A549 (cell line): ENCODE measurements around the gene HELT. TPM values are rescaled to one million over a fixed set of nuclear protein-coding genes. Genes with fewer than 3 reads are reported as not detected.

ENCODE experiments used
- ATAC-seq, 2 experiments: fragments of 200-7000 bp in 1 of 2; fragments of >200 bp in 1 of 2; cut with Nextera tagmentation in 1 of 2; cut with Tn5 transposase in 1 of 2; 3 replicates each; pipeline versions ENCODE4 v1.8.0 to v1.9.1; 2018 to 2020; ENCODE audit warnings: mild to moderate bottlenecking in 1 of 2, moderate library complexity in 1 of 2
- CTCF ChIA-PET: fragments of 300-600 bp; sonication (Branson Sonifier 250); formaldehyde crosslinking; extraction: SDS; loops from one replicate; lab custom pipeline; 2021; ENCODE audit warnings: antibody characterized with exemption, inconsistent platforms; lab: Yijun Ruan, JAX
- POLR2A ChIA-PET: fragments of 350-600 bp; formaldehyde crosslinking; extraction: SDS; loops from one replicate; lab custom pipeline; 2021; ENCODE audit warnings: antibody characterized with exemption, inconsistent platforms; lab: Yijun Ruan, JAX
- DNase-seq, 2 experiments: peaks; one replicate each; pipeline versions ENCODE4 v3.0.0 to v3.0.0-alpha.2; 2011 to 2016; ENCODE audit warnings: low read depth in 1 of 2, low spot score in 1 of 2
- FAIRE-seq: peaks from 2 replicates; lab custom pipeline; 2011; peaks lifted over from hg19 to GRCh38; lab: Jason Lieb, UNC
- H3K27ac ChIP-seq, 2 experiments: fragments of >200 bp; sonication (Bioruptor Twin); formaldehyde crosslinking; 3 replicates each; pipeline ENCODE4 v1.5.1; 2016 to 2017
- H3K4me1 ChIP-seq: fragments of >200 bp; sonication (Bioruptor Twin); formaldehyde crosslinking; 3 replicates; pipeline ENCODE4 v1.6.1; 2016
- H3K4me2 ChIP-seq: fragments of >200 bp; sonication (Bioruptor Twin); formaldehyde crosslinking; 3 replicates; pipeline ENCODE4 v1.6.1; 2016
- H3K4me3 ChIP-seq: fragments of >200 bp; sonication (Bioruptor Twin); formaldehyde crosslinking; 3 replicates; pipeline ENCODE4 v1.5.1; 2016
- H3K9me3 ChIP-seq: fragments of >200 bp; sonication (Bioruptor Twin); formaldehyde crosslinking; 3 replicates; pipeline ENCODE4 v1.6.1; 2016
- CBX2 ChIP-seq: fragments of 200-600 bp; sonication (generic); IDR thresholded peaks from 2 replicates; pipeline ENCODE4 v1.6.1; 2016; ENCODE audit warnings: low read depth, mild to moderate bottlenecking, borderline replicate concordance
- CBX8 ChIP-seq: fragments of 200-600 bp; sonication (generic); IDR thresholded peaks from 2 replicates; pipeline ENCODE4 v1.6.1; 2016
- CHD4 ChIP-seq: fragments of 200-600 bp; sonication (generic); IDR thresholded peaks from 2 replicates; pipeline ENCODE4 v1.6.1; 2016; ENCODE audit warnings: antibody characterized with exemption, mild to moderate bottlenecking, borderline replicate concordance
- EP300 ChIP-seq, 2 experiments: fragments of >200 bp; sonication (Bioruptor Twin); formaldehyde crosslinking; IDR thresholded peaks; 2 replicates in 1 of 2; 3 replicates in 1 of 2; pipeline ENCODE4 v1.6.1; 2016 to 2017
- ESRRA ChIP-seq: fragments of 150-350 bp; IDR thresholded peaks from 2 replicates; pipeline ENCODE4 v1.6.1; 2014; ENCODE audit warnings: mild to moderate bottlenecking, low read length, borderline replicate concordance
- FOSL2 ChIP-seq, 2 experiments: fragments of 450-650 bp in 1 of 2; fragments of >200 bp in 1 of 2; sonication (Bioruptor Twin) in 1 of 2; formaldehyde crosslinking; IDR thresholded peaks; 2 replicates each; pipeline versions ENCODE4 v1.5.0 to v1.6.1; 2016 to 2020; ENCODE audit warnings: mild to moderate bottlenecking in 1 of 2, moderate library complexity in 1 of 2
- FOXS1 ChIP-seq: fragments of 250-450 bp; sonication (Bioruptor Pico); IDR thresholded peaks from 2 replicates; pipeline ENCODE4 v1.5.0; 2020; ENCODE audit warnings: mild to moderate bottlenecking, moderate library complexity
- GATA3 ChIP-seq: IDR thresholded peaks from 2 replicates; pipeline ENCODE4 v1.6.1; 2012; ENCODE audit warnings: borderline replicate concordance
- HDAC2 ChIP-seq: fragments of 200-600 bp; sonication (generic); IDR thresholded peaks from 2 replicates; pipeline ENCODE4 v1.6.1; 2016
- HEYL ChIP-seq: fragments of 250-450 bp; sonication (Bioruptor Pico); IDR thresholded peaks from 2 replicates; pipeline ENCODE4 v1.8.0; 2021; ENCODE audit warnings: mild to moderate bottlenecking, moderate library complexity
- HOXA7 ChIP-seq: fragments of 250-450 bp; sonication (Bioruptor Pico); IDR thresholded peaks from 2 replicates; pipeline ENCODE4 v1.5.0; 2020; ENCODE audit warnings: mild to moderate bottlenecking, moderate library complexity
- NR3C1 ChIP-seq: fragments of >200 bp; sonication (Bioruptor Twin); formaldehyde crosslinking; IDR thresholded peaks from 3 replicates; pipeline ENCODE4 v1.6.1; 2017
- POLR2A ChIP-seq: IDR thresholded peaks from 2 replicates; pipeline ENCODE4 v1.6.1; 2012; ENCODE audit warnings: mild to moderate bottlenecking, low read length
- RARB ChIP-seq: fragments of 250-450 bp; sonication (Bioruptor Pico); IDR thresholded peaks from 2 replicates; pipeline ENCODE4 v1.8.0; 2021; ENCODE audit warnings: mild to moderate bottlenecking, moderate library complexity
- RCOR1 ChIP-seq: fragments of 150-350 bp; IDR thresholded peaks from 2 replicates; pipeline ENCODE4 v1.6.1; 2014; ENCODE audit warnings: antibody characterized with exemption, low read length, low read depth
- SMC3 ChIP-seq: fragments of >200 bp; sonication (Bioruptor Twin); formaldehyde crosslinking; IDR thresholded peaks from 3 replicates; pipeline ENCODE4 v1.6.1; 2018; ENCODE audit warnings: inconsistent platforms
- TFCP2L1 ChIP-seq: fragments of 250-450 bp; sonication (Bioruptor Pico); IDR thresholded peaks from 2 replicates; pipeline ENCODE4 v1.5.0; 2021; ENCODE audit warnings: mild to moderate bottlenecking
- ZC3H11A ChIP-seq: fragments of 450-650 bp; IDR thresholded peaks from 2 replicates; pipeline ENCODE4 v1.6.1; 2014; ENCODE audit warnings: antibody characterized with exemption, mild to moderate bottlenecking
- ZFP36 ChIP-seq: fragments of 450-650 bp; IDR thresholded peaks from 2 replicates; pipeline ENCODE4 v1.6.1; 2014; ENCODE audit warnings: borderline replicate concordance; ENCODE audit not compliant: partially characterized antibody
- WGBS: methylation state at CpG from one replicate; pipeline ENCODE4 v1.1.6; 2017; ENCODE audit errors: missing lambda C conversion rate; 5-methylcytosine and 5-hydroxymethylcytosine counted together
- polyA plus RNA-seq, 4 experiments: library from polyadenylated mRNA; depleted of rRNA in 3 of 4; stranded (reverse); fragments of >200 nt; fragmentation: RNase III in 1 of 4; extraction: RNeasy Plus Mini Kit Qiagen cat#74134 plus additional on column Dnase treatment in 1 of 4; gene quantifications; 2 replicates in 3 of 4; 3 replicates in 1 of 4; pipeline ENCODE4 v1.2.3, GENCODE V29; 2011 to 2017
- TF ChIP-seq, protein P1 (sequence below): fragments of >200 bp; sonication (Bioruptor Twin); formaldehyde crosslinking; IDR thresholded peaks from 2 replicates; pipeline ENCODE4 v1.6.1; 2016

Gene HELT
- polyA plus RNA-seq, 2 of the 4 experiments (the other 2 are of a cell fraction), result not detected

- TF ChIP-seq POLR2A, result no peak
- TF ChIP-seq RCOR1, result no peak
- TF ChIP-seq CBX2, result no peak
- TF ChIP-seq SMC3, result no peak
- Histone ChIP-seq H3K4me1 (no peaks in the 10 kb centered on the region), H3K27ac (no peak overlapping the region), H3K4me3 (peak overlapping the region; percentile 17; the same call in 1 of the 3 replicates), H3K9me3 (no peaks in the 10 kb centered on the region), H3K4me2 (peak overlapping the region; percentile 61)
- POLR2A ChIA-PET, result no interaction called here
- 4% methylated on average over 14 of the region's 57 CpGs for WGBS
- DNase-seq (peak in 1 of 2 experiments; percentile 28), FAIRE-seq (no peak), ATAC-seq (peak; percentile 35 to 55; a peak in 3 of 6 replicates)
- CTCF ChIA-PET, result no interaction called here
Measured at GRCh38 chr4:185019456-185020292, 1.4 kb downstream of the HELT start.

DNA sequence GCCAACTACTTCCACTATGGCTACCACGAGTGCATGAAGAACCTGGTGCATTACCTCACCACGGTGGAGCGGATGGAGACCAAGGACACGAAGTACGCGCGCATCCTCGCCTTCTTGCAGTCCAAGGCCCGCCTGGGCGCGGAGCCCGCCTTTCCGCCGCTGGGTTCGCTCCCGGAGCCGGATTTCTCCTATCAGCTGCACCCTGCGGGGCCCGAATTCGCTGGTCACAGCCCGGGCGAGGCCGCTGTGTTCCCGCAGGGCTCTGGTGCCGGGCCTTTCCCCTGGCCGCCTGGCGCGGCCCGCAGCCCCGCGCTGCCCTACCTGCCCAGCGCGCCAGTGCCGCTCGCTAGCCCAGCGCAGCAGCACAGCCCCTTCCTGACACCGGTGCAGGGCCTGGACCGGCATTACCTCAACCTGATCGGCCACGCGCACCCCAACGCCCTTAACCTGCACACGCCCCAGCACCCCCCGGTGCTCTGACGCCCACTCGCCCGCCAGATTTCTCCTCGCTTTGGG is 2.1 kb downstream of the HELT start:
- ATAC-seq (peak in 1 of 2 experiments; percentile 61; a peak in 3 of 6 replicates), FAIRE-seq (no peak), DNase-seq (peak in 1 of 2 experiments; percentile 65)
- ChIA-PET CTCF (no interaction called here), POLR2A (no interaction called here)
- H3K9me3 ChIP-seq, result no peaks in the 10 kb centered on the region
- H3K4me2 ChIP-seq, result peak overlapping the region; percentile 61
- H3K4me3 ChIP-seq, result peak overlapping the region; percentile 17; the same call in 1 of the 3 replicates
- TF ChIP-seq HEYL (CRISPR knock-in tag), result no peak
- TF ChIP-seq CHD4, result no peak
- peak; percentile 79; the same call in 1 of the 2 replicates for TF ChIP-seq HDAC2
- no peak for TF ChIP-seq EP300 (IDR thresholded peaks at IDR 0.05)
- H3K27ac ChIP-seq, result no peak overlapping the region
- WGBS, result under 1% methylated on average over 25 of the region's 48 CpGs
- no peaks in the 10 kb centered on the region for H3K4me1 ChIP-seq

- 10% methylated on average over 33 of the region's 55 CpGs for WGBS
- DNase-seq (no peak), ATAC-seq (no peak), FAIRE-seq (no peak)
- Histone ChIP-seq H3K4me2 (peak overlapping the region; percentile 61; the same call in 2 of the 3 replicates), H3K4me3 (no peak overlapping the region), H3K9me3 (no peaks in the 10 kb centered on the region), H3K27ac (no peak overlapping the region), H3K4me1 (no peaks in the 10 kb centered on the region)
- ChIA-PET CTCF (interaction anchor here (0.7 kb wide), 1 partner anchor 16 kb away, joined by 4 read pairs; no protein-coding TSS in a partner anchor), POLR2A (no interaction called here)
- TF ChIP-seq CBX8, result no peak
- no peak for TF ChIP-seq GATA3
- TF ChIP-seq ESRRA, result no peak
- TF ChIP-seq, protein P1, sequence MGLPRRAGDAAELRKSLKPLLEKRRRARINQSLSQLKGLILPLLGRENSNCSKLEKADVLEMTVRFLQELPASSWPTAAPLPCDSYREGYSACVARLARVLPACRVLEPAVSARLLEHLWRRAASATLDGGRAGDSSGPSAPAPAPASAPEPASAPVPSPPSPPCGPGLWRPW, result no peak
- no peak for TF ChIP-seq ZC3H11A
- TF ChIP-seq EP300 (IDR thresholded peaks at IDR 0.05), result no peak
- no peak for TF ChIP-seq NR3C1
- TF ChIP-seq HOXA7, result no peak
- no peak for TF ChIP-seq RARB (CRISPR knock-in tag)
- no peak for TF ChIP-seq FOXS1 (CRISPR knock-in tag)
- no peak for TF ChIP-seq FOSL2 (IDR thresholded peaks at IDR 0.05)
- TF ChIP-seq FOSL2 (CRISPR knock-in tag; IDR thresholded peaks at IDR 0.05), result no peak
- no peak for TF ChIP-seq ZFP36
- no peak for TF ChIP-seq TFCP2L1
Measured at GRCh38 chr4:185020863-185021761, 2.8 kb downstream of the HELT start.
